ENCODE results near the gene SDCCAG8. TPM values are rescaled to one million over a fixed set of nuclear protein-coding genes. Genes with fewer than 3 reads are reported as not detected.

The SDCCAG8 gene
- total RNA-seq, 3 donors from 2014 or later (not counting 1 experiment from before 2014, with no cell fraction given): 17.8 to 28.3 (median 21.2) TPM

DNA sequence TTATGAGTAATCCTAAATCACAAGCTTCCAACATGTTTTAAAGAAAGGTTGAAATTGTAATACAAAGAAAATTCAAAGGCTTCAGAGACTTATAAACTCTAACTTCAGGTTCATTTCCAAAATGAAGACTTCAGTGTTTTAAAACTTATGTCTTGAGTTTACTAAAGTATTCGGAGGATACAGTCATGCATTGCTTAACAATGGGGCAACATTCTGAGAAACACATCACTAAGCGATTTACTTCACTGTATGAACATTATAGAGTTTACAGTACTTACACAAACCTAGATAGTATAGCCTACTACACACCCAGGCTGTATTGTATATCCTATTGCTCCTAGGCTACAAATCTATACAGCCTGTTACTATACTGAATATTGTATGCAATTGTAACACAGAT lies 39.1 kb upstream of the SDCCAG8 start:
- 93% methylated on average over 2 of the region's 2 CpGs for WGBS (ENCODE audit: insufficient coverage)
- intact Hi-C loops (cut with micrococcal nuclease): no loop called here
- no peaks in the 10 kb centered on the region for H3K9me3 ChIP-seq (ENCODE audit: control insufficient read depth, insufficient read depth, low read length)
- Mint-ChIP-seq H3K36me3 (peaks cover 12% of the 10 kb centered on the region), H3K4me1 (no peaks in the 10 kb centered on the region), H3K27me3 (ENCODE audit: low read depth in 2 of 2) (no peaks in the 10 kb centered on the region), H3K27ac (no peak overlapping the region), H3K9me3 (peaks cover 0 to 3% of the 10 kb centered on the region in 2 donors), H3K4me3 (no peak overlapping the region)
- ATAC-seq: no peak
- no peak overlapping the region for H3K4me3 ChIP-seq (ENCODE audit: low read length)
- TF ChIP-seq, protein P1, sequence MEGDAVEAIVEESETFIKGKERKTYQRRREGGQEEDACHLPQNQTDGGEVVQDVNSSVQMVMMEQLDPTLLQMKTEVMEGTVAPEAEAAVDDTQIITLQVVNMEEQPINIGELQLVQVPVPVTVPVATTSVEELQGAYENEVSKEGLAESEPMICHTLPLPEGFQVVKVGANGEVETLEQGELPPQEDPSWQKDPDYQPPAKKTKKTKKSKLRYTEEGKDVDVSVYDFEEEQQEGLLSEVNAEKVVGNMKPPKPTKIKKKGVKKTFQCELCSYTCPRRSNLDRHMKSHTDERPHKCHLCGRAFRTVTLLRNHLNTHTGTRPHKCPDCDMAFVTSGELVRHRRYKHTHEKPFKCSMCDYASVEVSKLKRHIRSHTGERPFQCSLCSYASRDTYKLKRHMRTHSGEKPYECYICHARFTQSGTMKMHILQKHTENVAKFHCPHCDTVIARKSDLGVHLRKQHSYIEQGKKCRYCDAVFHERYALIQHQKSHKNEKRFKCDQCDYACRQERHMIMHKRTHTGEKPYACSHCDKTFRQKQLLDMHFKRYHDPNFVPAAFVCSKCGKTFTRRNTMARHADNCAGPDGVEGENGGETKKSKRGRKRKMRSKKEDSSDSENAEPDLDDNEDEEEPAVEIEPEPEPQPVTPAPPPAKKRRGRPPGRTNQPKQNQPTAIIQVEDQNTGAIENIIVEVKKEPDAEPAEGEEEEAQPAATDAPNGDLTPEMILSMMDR (IDR thresholded peaks at IDR 0.05): no peak
- H3K36me3 ChIP-seq (ENCODE audit: control insufficient read depth, insufficient read depth, low read length): peaks cover 20% of the 10 kb centered on the region
- no peak for DNase-seq
- H3K4me1 ChIP-seq (ENCODE audit: control insufficient read depth, insufficient read depth, low read length): no peaks in the 10 kb centered on the region
- no peaks in the 10 kb centered on the region for H3K27me3 ChIP-seq (ENCODE audit: control insufficient read depth, insufficient read depth, low read length)
- no peak overlapping the region for H3K27ac ChIP-seq (ENCODE audit: low read length)

DNA sequence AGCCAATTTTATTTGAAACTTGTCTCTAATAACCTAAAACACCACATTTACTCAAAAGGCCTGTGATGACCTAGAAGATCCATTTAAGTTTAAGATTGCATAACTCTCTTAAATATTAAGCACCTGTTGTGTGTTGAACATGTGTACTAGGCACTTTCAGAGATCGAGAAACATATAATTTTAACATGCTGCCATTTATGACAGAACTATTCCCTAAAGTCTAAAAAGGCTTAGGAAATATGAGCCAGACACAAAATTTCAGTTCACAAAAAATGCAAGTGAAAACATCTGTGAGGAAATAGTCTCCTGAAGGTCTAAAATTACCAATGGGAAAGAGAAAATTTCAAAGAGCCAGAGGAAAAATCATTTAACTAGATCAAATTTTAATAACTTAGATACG lies 38.5 kb upstream of the SDCCAG8 start:
- peaks cover 12% of the 10 kb centered on the region for H3K36me3 Mint-ChIP-seq
- Histone ChIP-seq H3K27ac (ENCODE audit: low read length) (no peak overlapping the region), H3K4me3 (ENCODE audit: low read length) (no peak overlapping the region), H3K27me3 (ENCODE audit: control insufficient read depth, insufficient read depth, low read length) (no peaks in the 10 kb centered on the region), H3K4me1 (ENCODE audit: control insufficient read depth, insufficient read depth, low read length) (no peaks in the 10 kb centered on the region), H3K36me3 (ENCODE audit: control insufficient read depth, insufficient read depth, low read length) (peaks cover 20% of the 10 kb centered on the region), H3K9me3 (ENCODE audit: control insufficient read depth, insufficient read depth, low read length) (no peaks in the 10 kb centered on the region)
- no peak for ATAC-seq
- H3K4me1 Mint-ChIP-seq: no peaks in the 10 kb centered on the region
- no peaks in the 10 kb centered on the region for H3K27me3 Mint-ChIP-seq (ENCODE audit: low read depth in 2 of 2)
- TF ChIP-seq, protein P1 (IDR thresholded peaks at IDR 0.05): no peak
- intact Hi-C loops (cut with micrococcal nuclease): no loop called here
- no peak overlapping the region for H3K4me3 Mint-ChIP-seq
- H3K9me3 Mint-ChIP-seq: peaks cover 0 to 3% of the 10 kb centered on the region in 2 donors
- WGBS (ENCODE audit: insufficient coverage): 100% methylated on average over 1 of the region's 2 CpGs
- no peak overlapping the region for H3K27ac Mint-ChIP-seq
- DNase-seq: no peak

DNA sequence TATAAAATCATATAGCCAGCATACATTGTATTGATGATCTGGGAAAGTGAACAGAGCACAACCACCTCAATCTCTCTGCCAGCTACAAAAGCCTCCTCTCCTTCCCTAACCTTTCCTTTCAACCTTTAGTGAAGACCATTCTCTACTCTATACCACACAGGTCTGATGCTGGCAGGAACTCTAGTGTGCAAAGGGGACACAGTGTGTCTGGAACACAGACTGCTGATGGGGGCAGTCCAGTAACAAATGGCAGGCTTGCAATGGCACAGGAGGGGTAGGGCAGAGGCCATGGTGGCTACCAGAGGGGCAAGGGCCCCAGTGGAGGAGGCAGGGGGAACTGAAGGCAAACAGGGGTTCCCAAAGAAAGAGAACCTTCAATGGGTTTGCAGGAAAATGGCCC lies 37.8 kb upstream of the SDCCAG8 start:
- Mint-ChIP-seq H3K4me1 (no peaks in the 10 kb centered on the region), H3K27me3 (ENCODE audit: low read depth in 2 of 2) (no peaks in the 10 kb centered on the region), H3K27ac (no peak overlapping the region), H3K4me3 (no peak overlapping the region), H3K36me3 (peaks cover 12% of the 10 kb centered on the region), H3K9me3 (peaks cover 0 to 3% of the 10 kb centered on the region in 2 donors)
- peaks cover 20% of the 10 kb centered on the region for H3K36me3 ChIP-seq (ENCODE audit: control insufficient read depth, insufficient read depth, low read length)
- no peak overlapping the region for H3K27ac ChIP-seq (ENCODE audit: low read length)
- no peak for DNase-seq
- no peak overlapping the region for H3K4me3 ChIP-seq (ENCODE audit: low read length)
- intact Hi-C loops (cut with micrococcal nuclease): no loop called here
- H3K27me3 ChIP-seq (ENCODE audit: control insufficient read depth, insufficient read depth, low read length): no peaks in the 10 kb centered on the region
- no peaks in the 10 kb centered on the region for H3K4me1 ChIP-seq (ENCODE audit: control insufficient read depth, insufficient read depth, low read length)
- H3K9me3 ChIP-seq (ENCODE audit: control insufficient read depth, insufficient read depth, low read length): no peaks in the 10 kb centered on the region
- TF ChIP-seq, protein P1 (IDR thresholded peaks at IDR 0.05): no peak
- no peak for ATAC-seq

DNA sequence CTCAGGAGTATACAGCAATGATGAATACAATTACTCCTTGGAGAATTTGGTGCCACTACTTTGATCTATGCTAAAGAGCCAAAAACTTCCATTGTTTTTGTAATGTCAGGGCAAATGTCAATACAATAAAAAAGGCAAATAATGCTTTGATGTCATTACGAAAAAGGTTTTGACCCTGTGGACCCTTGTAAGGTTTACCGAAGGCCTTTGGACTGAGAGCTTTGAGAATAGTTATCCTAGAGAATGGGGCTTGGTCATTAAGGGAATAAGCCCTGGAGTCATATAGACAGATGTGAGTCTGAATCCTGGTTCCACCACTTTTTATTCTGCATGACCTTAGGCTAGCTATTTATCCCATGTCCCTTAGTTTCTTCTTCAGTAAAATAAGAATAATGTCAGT lies 28.2 kb upstream of the SDCCAG8 start:
- 100% methylated on average over 2 of the region's 2 CpGs for WGBS (ENCODE audit: insufficient coverage)
- Histone ChIP-seq H3K4me1 (ENCODE audit: control insufficient read depth, insufficient read depth, low read length) (peaks cover 5% of the 10 kb centered on the region), H3K36me3 (ENCODE audit: control insufficient read depth, insufficient read depth, low read length) (no peaks in the 10 kb centered on the region), H3K27me3 (ENCODE audit: control insufficient read depth, insufficient read depth, low read length) (no peaks in the 10 kb centered on the region), H3K27ac (ENCODE audit: low read length) (no peak overlapping the region), H3K4me3 (ENCODE audit: low read length) (no peak overlapping the region), H3K9me3 (ENCODE audit: control insufficient read depth, insufficient read depth, low read length) (peaks cover 6% of the 10 kb centered on the region)
- Mint-ChIP-seq H3K27me3 (ENCODE audit: low read depth in 2 of 2) (no peaks in the 10 kb centered on the region), H3K36me3 (peaks cover 30% of the 10 kb centered on the region), H3K27ac (no peak overlapping the region), H3K4me1 (peaks cover 9 to 11% of the 10 kb centered on the region in 2 donors), H3K4me3 (no peak overlapping the region), H3K9me3 (peaks cover 9 to 12% of the 10 kb centered on the region in 2 donors)
- no peak for ATAC-seq
- intact Hi-C loops (cut with micrococcal nuclease): no loop called here
- no peak for DNase-seq
- TF ChIP-seq, protein P1 (IDR thresholded peaks at IDR 0.05): no peak

Measured in natural killer cell (primary cell).